Renal cortical epithelial cell (primary cell): Measurements from ENCODE around the gene WDR18. TPM values are rescaled to one million over a fixed set of nuclear protein-coding genes. Genes with fewer than 3 reads are reported as not detected.
"Not testable (repeated sequence)": the region's sequence is repeated elsewhere in the genome, so short reads cannot be mapped to it uniquely, and the experiment has no call there.

Source experiments
- DNase-seq: peaks from one replicate; pipeline ENCODE4 v3.0.0-alpha.2; 2011; ENCODE audit warnings: low read depth
- total RNA-seq: library from RNA; depleted of rRNA; stranded (reverse); fragments of >200 nt; gene quantifications from 2 replicates; pipeline ENCODE4 v1.2.3, GENCODE V29; 2014

The WDR18 gene
- total RNA-seq, 1 donor from 2014 or later: 31.1 TPM

GRCh38 chr19:950352-951066 lies 33.6 kb upstream of the WDR18 start:
- DNase-seq: no peak

- DNase-seq: no peak
Measured at GRCh38 chr19:952049-952679, 32.0 kb upstream of the WDR18 start.

- no peak for DNase-seq
Measured at GRCh38 chr19:952680-953444, 31.3 kb upstream of the WDR18 start.

GRCh38 chr19:953445-954271 lies 30.5 kb upstream of the WDR18 start:
- DNase-seq: no peak

GRCh38 chr19:954272-954671 lies 29.9 kb upstream of the WDR18 start:
- no peak for DNase-seq

GRCh38 chr19:954672-955494 lies 29.3 kb upstream of the WDR18 start:
- no peak for DNase-seq

GRCh38 chr19:955803-956765 lies 28.1 kb upstream of the WDR18 start:
- DNase-seq: no peak

GRCh38 chr19:956766-957440 lies 27.2 kb upstream of the WDR18 start:
- DNase-seq: no peak

GRCh38 chr19:957578-957977 lies 26.6 kb upstream of the WDR18 start:
- not testable (repeated sequence) for DNase-seq

GRCh38 chr19:958967-959855 lies 24.9 kb upstream of the WDR18 start:
- no peak for DNase-seq

GRCh38 chr19:960020-960419 lies 24.1 kb upstream of the WDR18 start:
- no peak for DNase-seq

GRCh38 chr19:960601-960938 lies 23.6 kb upstream of the WDR18 start:
- DNase-seq: no peak

GRCh38 chr19:961866-962620 lies 22.1 kb upstream of the WDR18 start:
- DNase-seq: no peak

GRCh38 chr19:962683-963400 lies 21.3 kb upstream of the WDR18 start:
- DNase-seq: no peak

- DNase-seq: no peak
Measured at GRCh38 chr19:963486-963951, 20.6 kb upstream of the WDR18 start.

GRCh38 chr19:964116-964520 lies 20.0 kb upstream of the WDR18 start:
- no peak for DNase-seq
